OCI-LY1 (cell line): ENCODE results near the gene FRS2.

Experiments used
- H2AFZ ChIP-seq: fragments of 200-600 bp; sonication (generic), shearing (Covaris generic); 2 replicates; pipeline ENCODE4 v1.6.0; 2014; ENCODE audit warnings: antibody characterized with exemption, mild to moderate bottlenecking, low read length
- H3F3A ChIP-seq: fragments of 200-600 bp; sonication (generic), shearing (Covaris generic); 2 replicates; pipeline ENCODE4 v1.6.0; 2014; ENCODE audit warnings: mild to moderate bottlenecking, antibody characterized with exemption, low read length, moderate library complexity; ENCODE audit not compliant: insufficient read depth
- H3K27ac ChIP-seq: fragments of 200-600 bp; sonication (generic); 2 replicates; pipeline ENCODE4 v1.5.1; 2014; ENCODE audit warnings: low read length, mixed run types, mild to moderate bottlenecking, low read depth; ENCODE audit not compliant: poor library complexity, severe bottlenecking
- H3K27me3 ChIP-seq: fragments of 200-600 bp; sonication (generic); 2 replicates; pipeline ENCODE4 v1.6.0; 2014; ENCODE audit warnings: antibody characterized with exemption, mild to moderate bottlenecking, low read length, moderate library complexity; ENCODE audit not compliant: insufficient read depth
- H3K36me3 ChIP-seq: fragments of 200-600 bp; sonication (generic); 2 replicates; pipeline ENCODE4 v1.6.1; 2014; ENCODE audit warnings: mild to moderate bottlenecking, antibody characterized with exemption, low read length, moderate library complexity, mixed read lengths; ENCODE audit not compliant: insufficient read depth
- H3K4me1 ChIP-seq: fragments of 200-600 bp; sonication (generic); 2 replicates; pipeline ENCODE4 v1.5.1; 2014; ENCODE audit warnings: mild to moderate bottlenecking, low read length, moderate library complexity; ENCODE audit not compliant: insufficient read depth, severe bottlenecking
- H3K4me2 ChIP-seq: fragments of 200-600 bp; sonication (generic), shearing (Covaris generic); 2 replicates; pipeline ENCODE4 v1.6.1; 2014; ENCODE audit warnings: low read length
- H3K4me3 ChIP-seq: fragments of 200-600 bp; sonication (generic); 2 replicates; pipeline ENCODE4 v1.5.1; 2014; ENCODE audit warnings: low read length, low read depth, mild to moderate bottlenecking, mixed read lengths; ENCODE audit not compliant: poor library complexity, severe bottlenecking
- H3K79me2 ChIP-seq: fragments of 200-600 bp; shearing (Covaris generic); 2 replicates; pipeline ENCODE4 v1.6.1; 2016; ENCODE audit warnings: mixed run types, low read length, mixed read lengths; ENCODE audit not compliant: insufficient read depth
- H3K9ac ChIP-seq: fragments of 200-600 bp; sonication (generic), shearing (Covaris generic); 2 replicates; pipeline ENCODE4 v1.6.1; 2014; ENCODE audit warnings: mild to moderate bottlenecking, low read length, mixed read lengths
- H3K9me2 ChIP-seq: fragments of 200-600 bp; sonication (generic), shearing (Covaris generic); 2 replicates; pipeline ENCODE4 v1.6.1; 2014; ENCODE audit warnings: low read depth, mild to moderate bottlenecking, low read length, mixed read lengths
- H3K9me3 ChIP-seq: fragments of 200-600 bp; shearing (Covaris generic); 2 replicates; pipeline ENCODE4 v1.6.1; 2014; ENCODE audit warnings: low read length, mixed read lengths
- H4K20me1 ChIP-seq: fragments of 200-600 bp; sonication (generic), shearing (Covaris generic); 2 replicates; pipeline ENCODE4 v1.6.0; 2016; ENCODE audit warnings: mild to moderate bottlenecking, low read length; ENCODE audit not compliant: insufficient read depth
- CTCF ChIP-seq: fragments of 200-600 bp; sonication (generic), shearing (Covaris generic); IDR thresholded peaks from 2 replicates; pipeline ENCODE4 v1.5.1; 2017; ENCODE audit warnings: mild to moderate bottlenecking, antibody characterized with exemption, low read length, moderate library complexity, mixed read lengths
- EZH2 ChIP-seq: fragments of 200-600 bp; sonication (generic), shearing (Covaris generic); IDR thresholded peaks from 2 replicates; pipeline ENCODE4 v1.8.0; 2017; ENCODE audit warnings: borderline replicate concordance, mixed run types, mild to moderate bottlenecking, antibody characterized with exemption, low read length, moderate library complexity, mixed read lengths

The FRS2 gene

GRCh38 chr12:69550569-69551350, 80.6 kb downstream of the FRS2 start:
- no peaks in the 10 kb centered on the region; the same call in 1 of the 2 replicates for H3F3A ChIP-seq
- no peaks in the 10 kb centered on the region for H3K9me2 ChIP-seq
- H3K27ac ChIP-seq = no peak overlapping the region
- no peak overlapping the region for H2AFZ ChIP-seq
- H3K27me3 ChIP-seq = no peaks in the 10 kb centered on the region
- H3K79me2 ChIP-seq = no peaks in the 10 kb centered on the region
- no peak overlapping the region for H3K9ac ChIP-seq
- H3K4me2 ChIP-seq = no peak overlapping the region
- H3K4me3 ChIP-seq = no peak overlapping the region
- no peaks in the 10 kb centered on the region for H4K20me1 ChIP-seq
- TF ChIP-seq EZH2 (no peak), CTCF (no peak)
- H3K4me1 ChIP-seq = no peaks in the 10 kb centered on the region
- no peaks in the 10 kb centered on the region for H3K36me3 ChIP-seq
- H3K9me3 ChIP-seq = no peaks in the 10 kb centered on the region

- Histone ChIP-seq H3K79me2 (no peaks in the 10 kb centered on the region), H3K4me2 (no peak overlapping the region)
Measured at GRCh38 chr12:69553628-69554248, 83.5 kb downstream of the FRS2 start.

GRCh38 chr12:69555461-69555860, 85.3 kb downstream of the FRS2 start:
- Histone ChIP-seq H3K9me2 (no peaks in the 10 kb centered on the region), H3K9me3 (no peaks in the 10 kb centered on the region), H4K20me1 (no peaks in the 10 kb centered on the region), H3K4me1 (no peaks in the 10 kb centered on the region), H3K79me2 (no peaks in the 10 kb centered on the region), H3K4me2 (no peak overlapping the region), H2AFZ (no peak overlapping the region), H3K27me3 (no peaks in the 10 kb centered on the region), H3K9ac (no peak overlapping the region), H3F3A (no peaks in the 10 kb centered on the region; the same call in 1 of the 2 replicates), H3K27ac (no peak overlapping the region), H3K4me3 (no peak overlapping the region), H3K36me3 (no peaks in the 10 kb centered on the region)
- TF ChIP-seq CTCF = no peak
- no peak for TF ChIP-seq EZH2

More at GRCh38 chr12:69553628-69554248, 83.5 kb downstream of the FRS2 start:
- Histone ChIP-seq H2AFZ (no peak overlapping the region), H3F3A (no peaks in the 10 kb centered on the region; the same call in 1 of the 2 replicates), H3K36me3 (no peaks in the 10 kb centered on the region), H4K20me1 (no peaks in the 10 kb centered on the region), H3K9ac (no peak overlapping the region), H3K4me1 (no peaks in the 10 kb centered on the region), H3K27me3 (no peaks in the 10 kb centered on the region), H3K9me2 (no peaks in the 10 kb centered on the region), H3K9me3 (no peaks in the 10 kb centered on the region), H3K4me3 (no peak overlapping the region), H3K27ac (no peak overlapping the region)
- TF ChIP-seq CTCF = no peak
- TF ChIP-seq EZH2 = no peak
